ENCODE measurements around the gene PHTF2.

GRCh38 chr7:77863860-77864259 is 65.3 kb downstream of the PHTF2 start:
- TF ChIP-seq CTCF (IDR thresholded peaks at IDR 0.05) (no peak), POLR2A (IDR thresholded peaks at IDR 0.05) (no peak)

Measured in testis (tissue), 2 donors.